ENCODE results near the gene PDGFC. TPM values are rescaled to one million over a fixed set of nuclear protein-coding genes. Genes with fewer than 3 reads are reported as not detected.

Gene PDGFC
- total RNA-seq, 6 experiments from 2014 or later = 6.6 to 19.0 (median 10.3) TPM

DNA sequence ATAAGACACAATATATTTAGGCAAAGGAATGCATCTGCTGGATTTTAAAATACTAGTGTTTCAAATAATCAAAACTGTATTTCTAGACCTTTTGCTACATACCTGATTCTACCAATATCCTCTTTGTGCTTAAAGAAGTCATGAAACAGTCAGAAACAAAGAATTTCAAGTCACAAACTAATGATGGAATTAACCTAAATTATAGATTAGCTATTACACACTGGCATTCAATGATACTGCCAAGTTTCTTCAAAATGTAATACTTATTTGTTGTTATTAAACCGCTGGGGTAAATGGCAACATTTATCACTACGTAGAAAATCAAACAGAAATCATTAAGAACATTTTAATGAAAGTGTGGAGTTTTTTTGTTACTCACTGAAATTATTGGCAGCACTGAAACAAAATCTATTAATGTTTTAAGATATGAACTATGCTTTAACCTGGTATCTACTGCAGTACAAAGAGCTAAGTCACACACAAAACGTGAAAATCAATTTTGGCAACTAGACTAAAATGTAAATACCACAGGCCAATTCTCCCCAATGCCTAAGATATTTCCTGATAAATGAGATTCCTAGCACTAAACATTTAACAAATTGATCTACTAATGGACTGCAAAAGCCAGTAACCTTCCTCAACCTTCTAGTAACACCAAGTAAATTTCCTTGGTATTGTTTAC, 19.4 kb downstream of the PDGFC start:
- Histone ChIP-seq H3K4me1 (peaks cover 0 to 40% (median 19%) of the 10 kb centered on the region in 4 donors), H3K4me3 (no peak overlapping the region), H3K36me3 (no peaks in the 10 kb centered on the region), H3K9me3 (no peaks in the 10 kb centered on the region), H3K27ac (no peak overlapping the region), H3K27me3 (no peaks in the 10 kb centered on the region)
- DNase-seq = no peak
- peak; percentile 39 to 67 (median 50) for ATAC-seq
- 15% methylated on average over 3 of the region's 3 CpGs for WGBS (ENCODE audit: insufficient coverage, low coverage, low lambda C conversion rate, missing lambda C conversion rate)
- intact Hi-C loops (cut with DNase I) = no loop called here
- TF ChIP-seq, protein P1, sequence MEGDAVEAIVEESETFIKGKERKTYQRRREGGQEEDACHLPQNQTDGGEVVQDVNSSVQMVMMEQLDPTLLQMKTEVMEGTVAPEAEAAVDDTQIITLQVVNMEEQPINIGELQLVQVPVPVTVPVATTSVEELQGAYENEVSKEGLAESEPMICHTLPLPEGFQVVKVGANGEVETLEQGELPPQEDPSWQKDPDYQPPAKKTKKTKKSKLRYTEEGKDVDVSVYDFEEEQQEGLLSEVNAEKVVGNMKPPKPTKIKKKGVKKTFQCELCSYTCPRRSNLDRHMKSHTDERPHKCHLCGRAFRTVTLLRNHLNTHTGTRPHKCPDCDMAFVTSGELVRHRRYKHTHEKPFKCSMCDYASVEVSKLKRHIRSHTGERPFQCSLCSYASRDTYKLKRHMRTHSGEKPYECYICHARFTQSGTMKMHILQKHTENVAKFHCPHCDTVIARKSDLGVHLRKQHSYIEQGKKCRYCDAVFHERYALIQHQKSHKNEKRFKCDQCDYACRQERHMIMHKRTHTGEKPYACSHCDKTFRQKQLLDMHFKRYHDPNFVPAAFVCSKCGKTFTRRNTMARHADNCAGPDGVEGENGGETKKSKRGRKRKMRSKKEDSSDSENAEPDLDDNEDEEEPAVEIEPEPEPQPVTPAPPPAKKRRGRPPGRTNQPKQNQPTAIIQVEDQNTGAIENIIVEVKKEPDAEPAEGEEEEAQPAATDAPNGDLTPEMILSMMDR (IDR thresholded peaks at IDR 0.05) = no peak
- no peak for TF ChIP-seq POLR2A (IDR thresholded peaks at IDR 0.05)

DNA sequence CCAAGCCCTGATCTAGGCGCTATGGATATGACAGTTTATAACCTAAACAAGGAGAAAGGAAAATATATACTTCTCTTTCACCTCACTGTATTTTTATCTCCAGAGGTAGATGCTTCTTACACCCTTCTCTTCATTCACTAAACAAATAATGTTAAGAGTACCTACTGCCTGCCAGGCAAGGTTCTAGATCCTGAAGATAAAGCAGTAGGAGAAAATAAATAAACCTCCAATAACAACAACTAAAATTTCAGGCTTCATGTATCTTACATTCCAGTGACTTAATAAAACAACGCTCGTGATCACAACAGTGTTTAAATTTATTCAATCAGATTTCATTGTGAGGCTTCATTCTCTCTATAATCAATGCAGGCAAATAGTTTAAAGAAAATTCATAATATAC, 20.7 kb downstream of the PDGFC start:
- no peak for ATAC-seq

DNA sequence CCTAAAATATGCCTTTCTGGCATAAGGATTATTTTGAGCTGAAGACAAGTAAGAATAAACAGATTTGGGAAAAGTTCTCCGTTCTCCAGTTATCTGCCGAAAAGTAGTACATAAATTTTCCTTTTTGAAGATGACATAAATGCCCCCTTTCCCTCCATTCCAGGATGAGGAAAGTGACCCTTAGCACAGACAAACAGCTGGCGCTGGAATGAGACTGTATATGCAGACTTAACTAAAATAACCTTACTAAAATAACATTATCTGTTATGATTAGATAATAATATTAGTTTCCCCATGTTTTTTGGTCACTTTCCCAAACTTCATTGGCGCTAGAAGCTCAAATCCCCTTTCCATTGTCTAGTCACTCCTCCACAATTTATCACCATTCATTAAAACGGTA, 21.5 kb downstream of the PDGFC start:
- Histone ChIP-seq H3K27me3 (no peaks in the 10 kb centered on the region), H3K36me3 (no peaks in the 10 kb centered on the region), H3K4me1 (peaks cover 0 to 43% (median 20%) of the 10 kb centered on the region in 4 donors), H3K9me3 (no peaks in the 10 kb centered on the region), H3K27ac (peak overlapping the region in 1 of 3 donors; percentile 27), H3K4me3 (no peak overlapping the region)
- intact Hi-C loops (cut with DNase I) = no loop called here
- 55% methylated on average over 5 of the region's 5 CpGs for WGBS (ENCODE audit: insufficient coverage, low coverage, low lambda C conversion rate, missing lambda C conversion rate)
- TF ChIP-seq, protein P1 (IDR thresholded peaks at IDR 0.05) = no peak
- TF ChIP-seq POLR2A (IDR thresholded peaks at IDR 0.05) = no peak
- no peak for ATAC-seq
- DNase-seq = no peak

More for the DNA sequence above, 20.7 kb downstream of the PDGFC start:
- intact Hi-C loops (cut with DNase I) = no loop called here
- Histone ChIP-seq H3K36me3 (no peaks in the 10 kb centered on the region), H3K9me3 (no peaks in the 10 kb centered on the region), H3K4me3 (no peak overlapping the region), H3K4me1 (peaks cover 0 to 40% (median 19%) of the 10 kb centered on the region in 4 donors), H3K27me3 (no peaks in the 10 kb centered on the region), H3K27ac (no peak overlapping the region)
- no peak for DNase-seq
- TF ChIP-seq POLR2A (IDR thresholded peaks at IDR 0.05) = no peak
- TF ChIP-seq, protein P1 (IDR thresholded peaks at IDR 0.05) = no peak
- 83% methylated on average over 3 of the region's 3 CpGs for WGBS (ENCODE audit: insufficient coverage, low coverage, low lambda C conversion rate, missing lambda C conversion rate)

DNA sequence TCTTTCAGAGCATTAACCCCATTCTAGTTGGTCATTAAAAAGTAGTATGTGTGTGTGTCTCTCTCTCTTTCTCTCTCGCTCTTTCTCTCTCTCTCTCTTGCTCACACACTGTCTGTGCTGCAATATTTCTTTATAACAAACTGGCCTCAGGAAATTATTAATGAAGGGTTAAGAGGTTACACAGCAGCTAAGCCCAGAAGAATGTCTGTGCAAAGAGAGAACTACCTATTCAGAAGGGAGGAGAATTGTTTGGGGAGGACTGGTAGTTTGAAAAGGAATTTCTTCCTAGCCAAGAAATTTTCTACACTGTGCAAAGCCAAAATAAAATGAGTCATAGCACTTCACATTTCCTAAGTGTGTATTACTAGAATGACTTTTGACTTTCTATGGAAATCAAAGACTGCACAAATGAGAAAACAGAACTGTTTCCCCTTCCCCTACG, 22.2 kb downstream of the PDGFC start:
- WGBS (ENCODE audit: insufficient coverage, low coverage, low lambda C conversion rate, missing lambda C conversion rate) = 21% methylated on average over 2 of the region's 2 CpGs
- no peaks in the 10 kb centered on the region for H3K27me3 ChIP-seq
- DNase-seq = no peak
- peaks cover 0 to 43% (median 20%) of the 10 kb centered on the region in 4 donors for H3K4me1 ChIP-seq
- H3K27ac ChIP-seq = peak overlapping the region in 1 of 3 donors; percentile 27
- TF ChIP-seq, protein P1 (IDR thresholded peaks at IDR 0.05) = no peak
- TF ChIP-seq POLR2A (IDR thresholded peaks at IDR 0.05) = no peak
- no peaks in the 10 kb centered on the region for H3K36me3 ChIP-seq
- H3K4me3 ChIP-seq = no peak overlapping the region
- H3K9me3 ChIP-seq = no peaks in the 10 kb centered on the region
- intact Hi-C loops (cut with DNase I) = no loop called here
- peak; percentile 80 to 84 (median 81) for ATAC-seq
